GM21360 (cell line): ENCODE results near the gene JAZF1.

Source experiments
- ATAC-seq: cut with Tn5 transposase; IDR thresholded peaks from one replicate; pipeline ENCODE4 v1.9.1; 2021; ENCODE audit warnings: mild to moderate bottlenecking, moderate library complexity; ENCODE audit not compliant: unreplicated experiment

The JAZF1 gene

GRCh38 chr7:28192786-28193585 is 12.4 kb upstream of the JAZF1 start:
- ATAC-seq, result no peak

GRCh38 chr7:28191751-28192150 is 11.2 kb upstream of the JAZF1 start:
- ATAC-seq, result no peak

- no peak for ATAC-seq
Measured at GRCh38 chr7:28191184-28191583, 10.6 kb upstream of the JAZF1 start.

- ATAC-seq, result no peak
Measured at GRCh38 chr7:28190077-28190710, 9.6 kb upstream of the JAZF1 start.

- ATAC-seq, result no peak
Measured at GRCh38 chr7:28187012-28187411, 6.4 kb upstream of the JAZF1 start.

GRCh38 chr7:28183627-28184026 is 3.0 kb upstream of the JAZF1 start:
- no peak for ATAC-seq

- no peak for ATAC-seq
Measured at GRCh38 chr7:28182071-28182471, 1.5 kb upstream of the JAZF1 start.

- no peak for ATAC-seq
Measured at GRCh38 chr7:28181416-28181815, 821 bp upstream of the JAZF1 start.

- ATAC-seq, result no peak
Measured at GRCh38 chr7:28180031-28180363, 598 bp downstream of the JAZF1 start.

GRCh38 chr7:28179120-28180030 is 1.2 kb downstream of the JAZF1 start:
- ATAC-seq, result no peak

GRCh38 chr7:28178599-28178998 is 2.0 kb downstream of the JAZF1 start:
- ATAC-seq, result no peak

- ATAC-seq, result no peak
Measured at GRCh38 chr7:28177836-28178235, 2.8 kb downstream of the JAZF1 start.

GRCh38 chr7:28176645-28177044 is 4.0 kb downstream of the JAZF1 start:
- ATAC-seq, result no peak

GRCh38 chr7:28176174-28176573 is 4.4 kb downstream of the JAZF1 start:
- ATAC-seq, result no peak

GRCh38 chr7:28174901-28175661 is 5.5 kb downstream of the JAZF1 start:
- ATAC-seq, result no peak

- no peak for ATAC-seq
Measured at GRCh38 chr7:28174442-28174841, 6.2 kb downstream of the JAZF1 start.

GRCh38 chr7:28173531-28173930 is 7.1 kb downstream of the JAZF1 start:
- ATAC-seq, result no peak

GRCh38 chr7:28172958-28173357 is 7.6 kb downstream of the JAZF1 start:
- ATAC-seq, result no peak

GRCh38 chr7:28170701-28171100 is 9.9 kb downstream of the JAZF1 start:
- ATAC-seq, result no peak

- ATAC-seq, result no peak
Measured at GRCh38 chr7:28169230-28169629, 11.4 kb downstream of the JAZF1 start.
